A549 (cell line): Measurements from ENCODE around the gene CAPN7. TPM values are rescaled to one million over a fixed set of nuclear protein-coding genes. Genes with fewer than 3 reads are reported as not detected.

ENCODE experiments used
- ATAC-seq, 2 experiments: fragments of 200-7000 bp in 1 of 2; fragments of >200 bp in 1 of 2; cut with Nextera tagmentation in 1 of 2; cut with Tn5 transposase in 1 of 2; 3 replicates each; pipeline versions ENCODE4 v1.8.0 to v1.9.1; 2018 to 2020; ENCODE audit warnings: mild to moderate bottlenecking in 1 of 2, moderate library complexity in 1 of 2
- CTCF ChIA-PET: fragments of 300-600 bp; sonication (Branson Sonifier 250); formaldehyde crosslinking; extraction: SDS; loops from one replicate; lab custom pipeline; 2021; ENCODE audit warnings: antibody characterized with exemption, inconsistent platforms; lab: Yijun Ruan, JAX
- POLR2A ChIA-PET: fragments of 350-600 bp; formaldehyde crosslinking; extraction: SDS; loops from one replicate; lab custom pipeline; 2021; ENCODE audit warnings: antibody characterized with exemption, inconsistent platforms; lab: Yijun Ruan, JAX
- DNase-seq, 2 experiments: peaks; one replicate each; pipeline versions ENCODE4 v3.0.0 to v3.0.0-alpha.2; 2011 to 2016; ENCODE audit warnings: low read depth in 1 of 2, low spot score in 1 of 2
- FAIRE-seq: peaks from 2 replicates; lab custom pipeline; 2011; peaks lifted over from hg19 to GRCh38; lab: Jason Lieb, UNC
- H3K27ac ChIP-seq, 2 experiments: fragments of >200 bp; sonication (Bioruptor Twin); formaldehyde crosslinking; 3 replicates each; pipeline ENCODE4 v1.5.1; 2016 to 2017
- H3K4me1 ChIP-seq: fragments of >200 bp; sonication (Bioruptor Twin); formaldehyde crosslinking; 3 replicates; pipeline ENCODE4 v1.6.1; 2016
- H3K4me2 ChIP-seq: fragments of >200 bp; sonication (Bioruptor Twin); formaldehyde crosslinking; 3 replicates; pipeline ENCODE4 v1.6.1; 2016
- H3K4me3 ChIP-seq: fragments of >200 bp; sonication (Bioruptor Twin); formaldehyde crosslinking; 3 replicates; pipeline ENCODE4 v1.5.1; 2016
- H3K9me3 ChIP-seq: fragments of >200 bp; sonication (Bioruptor Twin); formaldehyde crosslinking; 3 replicates; pipeline ENCODE4 v1.6.1; 2016
- CBX8 ChIP-seq: fragments of 200-600 bp; sonication (generic); IDR thresholded peaks from 2 replicates; pipeline ENCODE4 v1.6.1; 2016
- EHF ChIP-seq: fragments of 250-450 bp; sonication (Bioruptor Pico); IDR thresholded peaks from 2 replicates; pipeline ENCODE4 v1.5.0; 2020; ENCODE audit warnings: mild to moderate bottlenecking
- GATA3 ChIP-seq: IDR thresholded peaks from 2 replicates; pipeline ENCODE4 v1.6.1; 2012; ENCODE audit warnings: borderline replicate concordance
- KDM1A ChIP-seq: fragments of 200-600 bp; sonication (generic); IDR thresholded peaks from 2 replicates; pipeline ENCODE4 v1.6.1; 2016; ENCODE audit warnings: low read depth, mild to moderate bottlenecking
- MAFK ChIP-seq: fragments of 450-650 bp; IDR thresholded peaks from 2 replicates; pipeline ENCODE4 v1.6.1; 2014; ENCODE audit not compliant: partially characterized antibody
- MYC ChIP-seq: IDR thresholded peaks from 2 replicates; pipeline ENCODE4 v1.6.1; 2012; ENCODE audit warnings: mild to moderate bottlenecking, inconsistent platforms, low read length, improper control_type of control experiment, borderline replicate concordance
- NR3C1 ChIP-seq: fragments of >200 bp; sonication (Bioruptor Twin); formaldehyde crosslinking; IDR thresholded peaks from 3 replicates; pipeline ENCODE4 v1.6.1; 2017
- POLR2A ChIP-seq: IDR thresholded peaks from 2 replicates; pipeline ENCODE4 v1.6.1; 2012; ENCODE audit warnings: mild to moderate bottlenecking, low read length
- RARB ChIP-seq: fragments of 250-450 bp; sonication (Bioruptor Pico); IDR thresholded peaks from 2 replicates; pipeline ENCODE4 v1.8.0; 2021; ENCODE audit warnings: mild to moderate bottlenecking, moderate library complexity
- RNF2 ChIP-seq: fragments of 200-600 bp; sonication (generic); IDR thresholded peaks from 2 replicates; pipeline ENCODE4 v1.6.1; 2016; ENCODE audit warnings: low read depth, mild to moderate bottlenecking, antibody characterized with exemption, moderate library complexity, borderline replicate concordance
- SMC3 ChIP-seq: fragments of >200 bp; sonication (Bioruptor Twin); formaldehyde crosslinking; IDR thresholded peaks from 3 replicates; pipeline ENCODE4 v1.6.1; 2018; ENCODE audit warnings: inconsistent platforms
- SREBF2 ChIP-seq: fragments of 450-650 bp; IDR thresholded peaks from 2 replicates; pipeline ENCODE4 v1.6.1; 2014; ENCODE audit warnings: mild to moderate bottlenecking, moderate library complexity
- ZC3H11A ChIP-seq: fragments of 450-650 bp; IDR thresholded peaks from 2 replicates; pipeline ENCODE4 v1.6.1; 2014; ENCODE audit warnings: antibody characterized with exemption, mild to moderate bottlenecking
- ZFP36 ChIP-seq: fragments of 450-650 bp; IDR thresholded peaks from 2 replicates; pipeline ENCODE4 v1.6.1; 2014; ENCODE audit warnings: borderline replicate concordance; ENCODE audit not compliant: partially characterized antibody
- ZNF302 ChIP-seq: fragments of 250-450 bp; sonication (Bioruptor Pico); IDR thresholded peaks from 2 replicates; pipeline ENCODE4 v1.9.0; 2021; ENCODE audit warnings: inconsistent platforms, mild to moderate bottlenecking, moderate library complexity
- WGBS: methylation state at CpG from one replicate; pipeline ENCODE4 v1.1.6; 2017; ENCODE audit errors: missing lambda C conversion rate; 5-methylcytosine and 5-hydroxymethylcytosine counted together
- polyA plus RNA-seq, 4 experiments: library from polyadenylated mRNA; depleted of rRNA in 3 of 4; stranded (reverse); fragments of >200 nt; fragmentation: RNase III in 1 of 4; extraction: RNeasy Plus Mini Kit Qiagen cat#74134 plus additional on column Dnase treatment in 1 of 4; gene quantifications; 2 replicates in 3 of 4; 3 replicates in 1 of 4; pipeline ENCODE4 v1.2.3, GENCODE V29; 2011 to 2017
- TF ChIP-seq, protein P1 (sequence below): fragments of 250-450 bp; sonication (Bioruptor Pico); IDR thresholded peaks from 2 replicates; pipeline ENCODE4 v1.5.0; 2021; ENCODE audit warnings: mild to moderate bottlenecking, moderate library complexity, borderline replicate concordance
- TF ChIP-seq, protein P2 (sequence below): IDR thresholded peaks from 2 replicates; pipeline ENCODE4 v1.6.1; 2012; ENCODE audit warnings: low read depth, borderline replicate concordance
- TF ChIP-seq, protein P3 (sequence below): fragments of >200 bp; sonication (Bioruptor Twin); formaldehyde crosslinking; IDR thresholded peaks from 2 replicates; pipeline ENCODE4 v1.6.1; 2016
- TF ChIP-seq, protein P4 (sequence below): fragments of 150-350 bp; IDR thresholded peaks from 2 replicates; pipeline ENCODE4 v1.6.1; 2014; ENCODE audit warnings: low read depth, mild to moderate bottlenecking, low read length

Gene CAPN7
- polyA plus RNA-seq, 2 of the 4 experiments (the other 2 are of a cell fraction): 19.9 to 36.8 TPM

DNA sequence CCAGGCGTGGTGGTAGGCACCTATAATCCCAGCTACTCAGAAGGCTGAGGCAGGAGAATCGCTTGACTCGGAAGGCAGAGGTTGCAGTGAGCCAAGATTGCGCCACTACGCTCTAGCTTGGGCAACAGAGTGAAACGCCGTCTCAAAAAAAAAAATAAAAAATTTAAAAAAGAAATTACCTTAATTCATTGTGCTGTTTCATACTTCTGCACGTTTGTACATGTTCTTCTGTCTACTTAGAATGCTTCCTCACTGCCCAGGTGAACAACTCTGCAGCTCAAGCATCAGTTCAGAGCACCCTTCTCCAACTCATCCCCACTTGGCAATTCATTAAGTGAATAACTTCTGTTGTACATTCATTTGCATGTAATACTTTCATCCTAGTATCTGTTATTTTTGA lies 14.0 kb downstream of the CAPN7 start:
- FAIRE-seq (no peak), ATAC-seq (no peak), DNase-seq (no peak)
- WGBS: 93% methylated on average over 8 of the region's 8 CpGs
- Histone ChIP-seq H3K27ac (no peak overlapping the region), H3K4me2 (no peak overlapping the region), H3K4me3 (no peak overlapping the region), H3K9me3 (no peaks in the 10 kb centered on the region), H3K4me1 (peaks cover 9% of the 10 kb centered on the region; the same call in 1 of the 3 replicates)
- ChIA-PET CTCF (interaction anchor here (1.4 to 2.1 kb wide), 4 partner anchors 11 to 48 kb away, joined by 3 to 6 read pairs (median 4); no protein-coding TSS in a partner anchor), POLR2A (no interaction called here)
- TF ChIP-seq KDM1A: no peak
- no peak for TF ChIP-seq ZNF302
- TF ChIP-seq, protein P1, sequence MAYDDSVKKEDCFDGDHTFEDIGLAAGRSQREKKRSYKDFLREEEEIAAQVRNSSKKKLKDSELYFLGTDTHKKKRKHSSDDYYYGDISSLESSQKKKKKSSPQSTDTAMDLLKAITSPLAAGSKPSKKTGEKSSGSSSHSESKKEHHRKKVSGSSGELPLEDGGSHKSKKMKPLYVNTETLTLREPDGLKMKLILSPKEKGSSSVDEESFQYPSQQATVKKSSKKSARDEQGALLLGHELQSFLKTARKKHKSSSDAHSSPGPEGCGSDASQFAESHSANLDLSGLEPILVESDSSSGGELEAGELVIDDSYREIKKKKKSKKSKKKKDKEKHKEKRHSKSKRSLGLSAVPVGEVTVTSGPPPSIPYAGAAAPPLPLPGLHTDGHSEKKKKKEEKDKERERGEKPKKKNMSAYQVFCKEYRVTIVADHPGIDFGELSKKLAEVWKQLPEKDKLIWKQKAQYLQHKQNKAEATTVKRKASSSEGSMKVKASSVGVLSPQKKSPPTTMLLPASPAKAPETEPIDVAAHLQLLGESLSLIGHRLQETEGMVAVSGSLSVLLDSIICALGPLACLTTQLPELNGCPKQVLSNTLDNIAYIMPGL: no peak
- TF ChIP-seq, protein P2, sequence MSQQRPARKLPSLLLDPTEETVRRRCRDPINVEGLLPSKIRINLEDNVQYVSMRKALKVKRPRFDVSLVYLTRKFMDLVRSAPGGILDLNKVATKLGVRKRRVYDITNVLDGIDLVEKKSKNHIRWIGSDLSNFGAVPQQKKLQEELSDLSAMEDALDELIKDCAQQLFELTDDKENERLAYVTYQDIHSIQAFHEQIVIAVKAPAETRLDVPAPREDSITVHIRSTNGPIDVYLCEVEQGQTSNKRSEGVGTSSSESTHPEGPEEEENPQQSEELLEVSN: no peak
- no peak for TF ChIP-seq POLR2A
- no peak for TF ChIP-seq CBX8
- no peak for TF ChIP-seq MYC
- TF ChIP-seq RNF2: no peak
- no peak for TF ChIP-seq NR3C1
- TF ChIP-seq ZC3H11A: no peak
- no peak for TF ChIP-seq RARB (CRISPR knock-in tag)
- TF ChIP-seq, protein P3, sequence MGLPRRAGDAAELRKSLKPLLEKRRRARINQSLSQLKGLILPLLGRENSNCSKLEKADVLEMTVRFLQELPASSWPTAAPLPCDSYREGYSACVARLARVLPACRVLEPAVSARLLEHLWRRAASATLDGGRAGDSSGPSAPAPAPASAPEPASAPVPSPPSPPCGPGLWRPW: no peak
- no peak for TF ChIP-seq SREBF2
- TF ChIP-seq GATA3: no peak

- ATAC-seq (no peak), DNase-seq (no peak), FAIRE-seq (no peak)
- CTCF ChIA-PET: interaction anchor here (2.0 to 2.1 kb wide), 2 partner anchors 17 to 47 kb away, joined by 5 to 6 read pairs; no protein-coding TSS in a partner anchor
- WGBS: 88% methylated on average over 2 of the region's 2 CpGs
- Histone ChIP-seq H3K4me1 (peaks cover 9% of the 10 kb centered on the region; the same call in 1 of the 3 replicates), H3K27ac (no peak overlapping the region), H3K9me3 (no peaks in the 10 kb centered on the region), H3K4me3 (no peak overlapping the region), H3K4me2 (no peak overlapping the region)
- POLR2A ChIA-PET: interaction anchor here (0.7 kb wide), 1 partner anchor 67 kb away, joined by 3 read pairs; no protein-coding TSS in a partner anchor
- TF ChIP-seq, protein P3: no peak
- TF ChIP-seq MAFK: no peak
These were observed 14.6 kb downstream of the CAPN7 start for GRCh38 chr3:15220661-15221060.

DNA sequence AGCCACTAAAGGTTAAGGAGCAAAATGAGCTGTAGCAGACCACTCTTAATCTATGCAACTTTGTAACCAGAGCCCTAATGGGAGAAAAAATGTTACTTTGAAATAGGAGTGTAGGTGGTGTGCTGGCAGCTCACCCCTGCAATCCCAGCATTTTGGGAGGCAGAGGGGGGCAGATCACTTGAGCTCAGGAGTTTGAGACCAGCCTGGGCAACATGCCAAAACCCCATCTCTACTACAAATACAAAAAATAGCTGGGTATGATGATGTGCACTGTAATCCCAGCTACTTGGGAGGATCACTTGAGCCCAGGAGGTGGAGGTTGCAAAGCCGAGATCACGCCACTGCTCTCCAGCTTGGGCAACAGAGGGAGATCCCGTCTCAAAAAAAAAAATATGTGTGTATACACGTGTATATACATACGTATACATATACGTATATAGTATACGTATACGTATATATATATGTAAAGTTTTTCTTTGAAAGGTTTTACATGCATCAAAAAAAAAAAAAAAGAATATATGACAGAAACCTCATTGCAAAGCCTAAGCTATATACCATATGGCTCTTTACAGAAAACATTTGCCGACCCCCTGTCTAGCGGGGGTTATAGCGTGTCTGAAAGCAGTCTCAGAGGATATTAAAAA lies 15.7 kb downstream of the CAPN7 start:
- H3K9me3 ChIP-seq: no peaks in the 10 kb centered on the region
- FAIRE-seq (no peak), DNase-seq (no peak), ATAC-seq (no peak)
- CTCF ChIA-PET: interaction anchor here (1.3 to 2.0 kb wide), 6 partner anchors 13 to 336 kb away, joined by 3 to 7 read pairs (median 4); partner anchors contain the start of gene CAPN7
- WGBS: 94% methylated on average over 11 of the region's 11 CpGs
- no peak overlapping the region for H3K4me2 ChIP-seq
- no peak overlapping the region for H3K4me3 ChIP-seq
- H3K27ac ChIP-seq: no peak overlapping the region
- POLR2A ChIA-PET: no interaction called here
- peaks cover 9% of the 10 kb centered on the region; the same call in 1 of the 3 replicates for H3K4me1 ChIP-seq
- TF ChIP-seq EHF: no peak
- TF ChIP-seq SMC3: no peak
- TF ChIP-seq KDM1A: no peak
- TF ChIP-seq, protein P4, sequence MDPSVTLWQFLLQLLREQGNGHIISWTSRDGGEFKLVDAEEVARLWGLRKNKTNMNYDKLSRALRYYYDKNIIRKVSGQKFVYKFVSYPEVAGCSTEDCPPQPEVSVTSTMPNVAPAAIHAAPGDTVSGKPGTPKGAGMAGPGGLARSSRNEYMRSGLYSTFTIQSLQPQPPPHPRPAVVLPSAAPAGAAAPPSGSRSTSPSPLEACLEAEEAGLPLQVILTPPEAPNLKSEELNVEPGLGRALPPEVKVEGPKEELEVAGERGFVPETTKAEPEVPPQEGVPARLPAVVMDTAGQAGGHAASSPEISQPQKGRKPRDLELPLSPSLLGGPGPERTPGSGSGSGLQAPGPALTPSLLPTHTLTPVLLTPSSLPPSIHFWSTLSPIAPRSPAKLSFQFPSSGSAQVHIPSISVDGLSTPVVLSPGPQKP: no peak
- TF ChIP-seq RARB (CRISPR knock-in tag): no peak
- no peak for TF ChIP-seq ZFP36
